ENCODE data around the gene MAGI3.
"Not testable (repeated sequence)": the region's sequence is repeated elsewhere in the genome, so short reads cannot be mapped to it uniquely, and the experiment has no call there.

DNA sequence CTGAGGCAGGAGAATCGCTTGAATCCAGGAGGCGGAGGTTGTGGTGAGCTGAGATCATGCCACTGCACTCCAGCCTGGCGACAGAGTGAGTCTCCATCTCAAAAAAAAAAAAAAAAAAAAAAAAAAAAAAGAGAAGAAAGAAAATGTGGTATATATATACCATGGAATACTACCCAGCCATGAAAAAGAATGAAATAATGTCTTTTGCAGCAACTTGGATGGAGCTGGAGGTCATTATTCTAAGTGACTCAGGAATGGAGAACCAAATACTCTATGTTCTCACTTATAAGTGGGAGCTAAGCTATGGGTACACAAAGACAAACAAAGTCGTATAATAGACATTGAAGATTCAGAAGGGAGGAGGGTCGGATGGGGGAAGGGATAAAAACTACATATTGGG, 214.2 kb downstream of the MAGI3 start:
- TF ChIP-seq, protein P1, sequence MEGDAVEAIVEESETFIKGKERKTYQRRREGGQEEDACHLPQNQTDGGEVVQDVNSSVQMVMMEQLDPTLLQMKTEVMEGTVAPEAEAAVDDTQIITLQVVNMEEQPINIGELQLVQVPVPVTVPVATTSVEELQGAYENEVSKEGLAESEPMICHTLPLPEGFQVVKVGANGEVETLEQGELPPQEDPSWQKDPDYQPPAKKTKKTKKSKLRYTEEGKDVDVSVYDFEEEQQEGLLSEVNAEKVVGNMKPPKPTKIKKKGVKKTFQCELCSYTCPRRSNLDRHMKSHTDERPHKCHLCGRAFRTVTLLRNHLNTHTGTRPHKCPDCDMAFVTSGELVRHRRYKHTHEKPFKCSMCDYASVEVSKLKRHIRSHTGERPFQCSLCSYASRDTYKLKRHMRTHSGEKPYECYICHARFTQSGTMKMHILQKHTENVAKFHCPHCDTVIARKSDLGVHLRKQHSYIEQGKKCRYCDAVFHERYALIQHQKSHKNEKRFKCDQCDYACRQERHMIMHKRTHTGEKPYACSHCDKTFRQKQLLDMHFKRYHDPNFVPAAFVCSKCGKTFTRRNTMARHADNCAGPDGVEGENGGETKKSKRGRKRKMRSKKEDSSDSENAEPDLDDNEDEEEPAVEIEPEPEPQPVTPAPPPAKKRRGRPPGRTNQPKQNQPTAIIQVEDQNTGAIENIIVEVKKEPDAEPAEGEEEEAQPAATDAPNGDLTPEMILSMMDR (IDR thresholded peaks at IDR 0.05), result not testable (repeated sequence)
- TF ChIP-seq EZH2 (IDR thresholded peaks at IDR 0.05; ENCODE audit: borderline replicate concordance, insufficient read depth, low read depth, low read length, poor library complexity, severe bottlenecking), result not testable (repeated sequence)

Measured in B cell (primary cell).